Hair follicle dermal papilla cell (primary cell): ENCODE data around the gene OR52E5. TPM values are rescaled to one million over a fixed set of nuclear protein-coding genes. Genes with fewer than 3 reads are reported as not detected.

Experiments used
- total RNA-seq: library from RNA; depleted of rRNA; stranded (reverse); fragments of >200 nt; gene quantifications from 2 replicates; pipeline ENCODE4 v1.2.3, GENCODE V29; 2012

OR52E5 gene
- total RNA-seq: not detected in 2 replicates

DNA sequence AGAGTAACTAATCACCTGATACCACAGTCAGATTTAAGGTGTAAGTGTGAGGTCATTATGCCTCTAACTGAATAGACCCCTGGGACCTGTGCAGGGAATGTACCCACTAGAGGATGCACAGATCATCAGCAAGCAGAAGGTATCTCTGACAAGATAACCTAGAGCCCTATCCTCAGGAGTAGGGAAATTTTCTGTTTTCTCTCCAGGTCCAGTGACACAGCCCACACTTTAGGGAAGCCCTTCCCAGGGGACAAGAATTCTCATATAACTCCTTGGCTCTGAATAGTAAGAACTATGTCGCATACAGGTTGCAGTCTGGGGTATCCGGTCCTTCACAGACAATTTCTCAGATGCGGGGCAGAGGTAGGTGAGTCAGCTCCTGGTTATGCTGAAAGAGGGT lies at the start of gene OR52E5:
OR52E5 (plus strand) TSS at position 301 of the 400 bp plus-strand sequence. CDS start 7,569 bp downstream, outside the sequence.

DNA sequence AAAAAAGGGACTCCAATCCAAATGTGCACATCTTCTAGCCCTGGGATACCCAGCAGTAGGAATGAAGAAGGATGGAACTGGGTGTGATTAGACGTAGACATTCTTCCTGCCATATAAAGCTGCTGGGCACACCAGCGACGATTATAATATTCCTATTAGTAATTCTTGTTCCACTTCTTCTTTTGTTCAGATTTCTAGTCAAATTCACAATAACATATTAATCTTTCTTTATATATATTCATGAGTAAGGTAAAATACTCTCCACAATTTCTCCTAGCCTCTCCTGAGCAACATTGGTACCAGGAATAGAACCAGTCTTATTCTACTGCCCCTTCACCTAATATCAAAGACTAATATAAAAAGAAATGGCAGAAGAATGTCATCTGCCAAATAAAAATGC lies 35.4 kb upstream of the OR52E5 start, which contains the start of gene OR52E8:
OR52E8 (minus strand) TSS at position 101 of the 400 bp plus-strand sequence; CDS start at position 101, 0 bp downstream.

DNA sequence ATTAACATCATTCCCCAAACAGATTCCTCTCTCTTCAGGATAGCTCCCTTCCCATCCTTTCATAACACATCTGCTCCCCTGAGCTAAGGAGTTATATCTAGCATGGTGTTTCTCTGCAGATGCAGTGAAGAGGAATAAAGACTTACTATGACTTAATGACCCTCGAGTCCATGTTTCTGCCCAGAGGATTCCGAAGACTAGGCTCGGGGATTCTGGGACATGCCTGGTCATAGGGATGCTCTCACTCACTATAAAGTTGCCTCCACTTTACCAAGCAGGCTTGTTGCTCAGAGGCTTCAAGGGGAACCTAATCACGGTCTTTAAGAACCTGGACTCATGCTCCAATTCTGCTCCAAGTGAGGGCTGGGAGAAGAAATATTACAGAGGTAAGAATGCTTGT lies 12.7 kb upstream of the OR52E5 start, which contains the start of gene OR52E4:
OR52E4 (plus strand) TSS at position 301 of the 400 bp plus-strand sequence. CDS start 3,664 bp downstream, outside the sequence.

DNA sequence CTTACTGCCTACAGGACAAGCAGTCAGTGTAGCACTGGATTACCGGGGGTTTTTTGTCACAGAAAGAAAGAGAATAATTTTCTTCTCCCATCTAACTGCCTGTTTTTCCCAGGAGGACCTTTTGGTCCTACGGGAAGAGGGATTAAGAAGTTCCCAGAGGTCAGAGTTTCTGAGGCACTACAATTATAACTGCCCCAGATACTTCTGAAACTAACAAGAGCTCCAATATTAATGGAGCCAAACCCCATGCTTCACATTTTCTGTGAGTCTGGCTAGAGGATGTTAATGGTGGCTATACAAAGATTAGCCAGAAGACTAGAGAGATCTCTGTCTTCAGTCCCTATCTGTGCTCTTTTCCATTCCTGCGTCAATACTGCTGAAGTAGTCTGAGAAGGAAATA lies 48.9 kb downstream of the OR52E5 start, which contains the start of gene OR56A3:
OR56A3 (plus strand) TSS at position 301 of the 400 bp plus-strand sequence. CDS start 5,096 bp downstream, outside the sequence.

Other genes starting within 250 kb of the OR52E5 start
- gene TRIM5, start 208.1 kb upstream of the OR52E5 start, total RNA-seq: 30.7 and 32.6 TPM in 2 replicates
- gene TRIM22, start 203.4 kb upstream of the OR52E5 start, total RNA-seq: 143 and 164 TPM in 2 replicates
- gene OR56B1, start 156.8 kb upstream of the OR52E5 start, total RNA-seq: 0.12 TPM in 1 of 2 replicates, not detected in the other
- not detected in 2 replicates for gene OR52N4, start 139.0 kb upstream of the OR52E5 start, total RNA-seq
- gene OR52N5, start 109.9 kb upstream of the OR52E5 start, total RNA-seq: not detected in 2 replicates
- not detected in 2 replicates for gene OR52N1, start 101.9 kb upstream of the OR52E5 start, total RNA-seq
- gene OR52N2, start 84.3 kb upstream of the OR52E5 start, total RNA-seq: not detected in 2 replicates
- not detected in 2 replicates for gene OR52E6, start 51.3 kb upstream of the OR52E5 start, total RNA-seq
- not detected in 2 replicates for gene OR52E8, start 35.5 kb upstream of the OR52E5 start, total RNA-seq
- not detected in 2 replicates for gene OR52E4, start 12.6 kb upstream of the OR52E5 start, total RNA-seq
- gene OR56A3, start 49.0 kb downstream of the OR52E5 start, total RNA-seq: not detected in 2 replicates
- not detected in 2 replicates for gene OR56A5, start 75.3 kb downstream of the OR52E5 start, total RNA-seq
- not detected in 2 replicates for gene OR52L1, start 93.8 kb downstream of the OR52E5 start, total RNA-seq
- not detected in 2 replicates for gene OR56A4, start 113.7 kb downstream of the OR52E5 start, total RNA-seq
- not detected in 2 replicates for gene OR56A1, start 137.6 kb downstream of the OR52E5 start, total RNA-seq
- not detected in 2 replicates for gene OR56B4, start 214.5 kb downstream of the OR52E5 start, total RNA-seq